ENCODE results near the gene SECISBP2L. TPM values are rescaled to one million over a fixed set of nuclear protein-coding genes. Genes with fewer than 3 reads are reported as not detected.

SECISBP2L gene, protein sequence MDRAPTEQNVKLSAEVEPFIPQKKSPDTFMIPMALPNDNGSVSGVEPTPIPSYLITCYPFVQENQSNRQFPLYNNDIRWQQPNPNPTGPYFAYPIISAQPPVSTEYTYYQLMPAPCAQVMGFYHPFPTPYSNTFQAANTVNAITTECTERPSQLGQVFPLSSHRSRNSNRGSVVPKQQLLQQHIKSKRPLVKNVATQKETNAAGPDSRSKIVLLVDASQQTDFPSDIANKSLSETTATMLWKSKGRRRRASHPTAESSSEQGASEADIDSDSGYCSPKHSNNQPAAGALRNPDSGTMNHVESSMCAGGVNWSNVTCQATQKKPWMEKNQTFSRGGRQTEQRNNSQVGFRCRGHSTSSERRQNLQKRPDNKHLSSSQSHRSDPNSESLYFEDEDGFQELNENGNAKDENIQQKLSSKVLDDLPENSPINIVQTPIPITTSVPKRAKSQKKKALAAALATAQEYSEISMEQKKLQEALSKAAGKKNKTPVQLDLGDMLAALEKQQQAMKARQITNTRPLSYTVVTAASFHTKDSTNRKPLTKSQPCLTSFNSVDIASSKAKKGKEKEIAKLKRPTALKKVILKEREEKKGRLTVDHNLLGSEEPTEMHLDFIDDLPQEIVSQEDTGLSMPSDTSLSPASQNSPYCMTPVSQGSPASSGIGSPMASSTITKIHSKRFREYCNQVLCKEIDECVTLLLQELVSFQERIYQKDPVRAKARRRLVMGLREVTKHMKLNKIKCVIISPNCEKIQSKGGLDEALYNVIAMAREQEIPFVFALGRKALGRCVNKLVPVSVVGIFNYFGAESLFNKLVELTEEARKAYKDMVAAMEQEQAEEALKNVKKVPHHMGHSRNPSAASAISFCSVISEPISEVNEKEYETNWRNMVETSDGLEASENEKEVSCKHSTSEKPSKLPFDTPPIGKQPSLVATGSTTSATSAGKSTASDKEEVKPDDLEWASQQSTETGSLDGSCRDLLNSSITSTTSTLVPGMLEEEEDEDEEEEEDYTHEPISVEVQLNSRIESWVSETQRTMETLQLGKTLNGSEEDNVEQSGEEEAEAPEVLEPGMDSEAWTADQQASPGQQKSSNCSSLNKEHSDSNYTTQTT
- 14.3 and 22.3 TPM in 2 replicates for total RNA-seq (ENCODE audit: low replicate concordance)

GRCh38 chr15:49046220-49047102 is at the start of gene SECISBP2L:
Gene SECISBP2L (minus strand): TSS chr15:49046446. CDS start chr15:49046299, 147 bp downstream.

GRCh38 chr15:48963524-48964113 is 82.6 kb downstream of the SECISBP2L start, which contains the start of gene SHC4:
Gene SHC4 (minus strand): TSS chr15:48963919. CDS start chr15:48963015, 904 bp downstream.

Other genes starting within 250 kb of the SECISBP2L start
- 5.4 and 9.9 TPM in 2 replicates for gene CEP152, start 235.4 kb downstream of the SECISBP2L start, total RNA-seq (ENCODE audit: low replicate concordance)
- gene EID1, start 168.3 kb downstream of the SECISBP2L start, total RNA-seq (ENCODE audit: low replicate concordance): 287 and 365 TPM in 2 replicates
- gene SHC4, start 82.5 kb downstream of the SECISBP2L start, total RNA-seq (ENCODE audit: low replicate concordance): 0.47 and 4.1 TPM in 2 replicates
- 50.9 and 75.5 TPM in 2 replicates for gene COPS2, start 109.2 kb upstream of the SECISBP2L start, total RNA-seq (ENCODE audit: low replicate concordance)
- gene GALK2, start 123.8 kb upstream of the SECISBP2L start, total RNA-seq (ENCODE audit: low replicate concordance): 47.3 and 56.4 TPM in 2 replicates